ELF-1 (cell line): ENCODE measurements around the gene PRKAG2.

Experiments used
- DNase-seq: peaks from one replicate; pipeline ENCODE4 v3.0.0-alpha.2; 2016; ENCODE audit warnings: low read depth, low spot score

PRKAG2 gene

GRCh38 chr7:151728286-151728660 is 148.6 kb downstream of the PRKAG2 start:
- DNase-seq, result no peak

- DNase-seq, result peak; percentile 86
Measured at GRCh38 chr7:151727579-151728285, 149.2 kb downstream of the PRKAG2 start.

GRCh38 chr7:151726652-151727578 is 150.0 kb downstream of the PRKAG2 start:
- DNase-seq, result no peak

DNA sequence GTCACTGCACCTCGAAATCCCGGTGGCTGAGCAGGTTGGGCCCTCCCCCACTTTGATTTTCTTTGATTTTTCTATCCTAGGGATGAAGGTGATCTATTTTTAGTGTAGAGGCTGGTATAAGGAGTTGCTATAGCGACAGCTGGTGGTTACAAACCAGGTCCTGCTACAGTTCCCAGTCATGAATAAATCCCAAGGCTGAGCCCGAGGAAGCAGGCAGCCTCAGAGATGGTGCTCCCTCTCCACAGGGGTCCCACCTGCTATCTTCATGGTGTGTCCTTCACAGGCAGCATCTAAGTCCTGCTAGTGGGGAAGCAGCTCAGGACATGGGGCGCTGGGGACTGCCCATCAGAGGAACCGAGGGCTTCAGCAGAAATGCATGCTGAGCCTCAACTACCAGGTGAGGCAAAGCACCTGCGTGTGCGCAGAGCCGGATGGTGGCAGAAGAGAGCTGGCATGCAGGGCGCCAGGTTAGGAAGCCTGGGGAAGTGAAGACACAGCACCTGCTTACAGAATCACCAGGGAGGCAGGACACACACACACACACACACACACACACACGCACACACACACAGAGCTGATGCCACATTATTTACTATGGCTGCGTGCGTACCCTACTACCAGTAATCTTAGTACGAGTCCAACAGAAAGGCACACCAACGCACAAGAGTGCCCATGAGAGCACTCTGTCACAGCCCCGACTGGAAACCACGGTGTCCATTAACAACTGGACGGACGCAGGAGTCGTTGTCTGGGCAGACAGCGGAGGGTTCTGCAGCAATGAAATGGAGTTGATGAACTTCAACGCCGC is 150.9 kb downstream of the PRKAG2 start:
- DNase-seq, result no peak

DNA sequence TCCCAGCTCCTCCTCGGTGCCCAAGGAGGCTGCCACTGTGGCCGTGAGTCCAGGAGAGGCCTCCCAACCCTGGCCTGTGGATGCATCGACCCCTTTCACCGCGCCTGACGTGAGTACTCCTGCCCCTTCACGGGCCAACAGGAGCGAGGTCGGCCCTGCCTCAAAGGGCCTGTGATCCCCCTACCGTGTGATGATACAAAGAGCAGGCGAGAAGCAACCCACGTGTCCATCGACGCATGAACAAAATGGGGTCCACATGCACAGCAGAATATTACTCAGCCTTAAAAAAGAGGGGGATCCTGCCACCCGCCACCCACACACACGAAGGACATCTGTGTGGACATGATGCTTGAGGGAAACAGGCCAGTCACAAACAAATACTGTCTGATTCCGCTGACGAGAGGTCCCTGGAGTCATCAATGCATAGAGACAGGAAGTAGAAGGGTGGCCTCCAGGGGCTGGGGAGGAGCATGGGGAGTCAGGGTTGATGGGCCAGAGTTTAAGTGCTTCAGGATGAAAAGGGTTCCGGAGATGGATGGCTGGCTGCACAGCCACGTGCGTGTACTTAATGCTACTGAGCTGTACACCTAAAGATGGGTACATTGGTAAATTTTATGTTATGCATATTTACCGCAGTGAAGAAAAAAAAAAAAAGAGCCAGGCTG is 151.9 kb downstream of the PRKAG2 start:
- DNase-seq, result no peak

DNA sequence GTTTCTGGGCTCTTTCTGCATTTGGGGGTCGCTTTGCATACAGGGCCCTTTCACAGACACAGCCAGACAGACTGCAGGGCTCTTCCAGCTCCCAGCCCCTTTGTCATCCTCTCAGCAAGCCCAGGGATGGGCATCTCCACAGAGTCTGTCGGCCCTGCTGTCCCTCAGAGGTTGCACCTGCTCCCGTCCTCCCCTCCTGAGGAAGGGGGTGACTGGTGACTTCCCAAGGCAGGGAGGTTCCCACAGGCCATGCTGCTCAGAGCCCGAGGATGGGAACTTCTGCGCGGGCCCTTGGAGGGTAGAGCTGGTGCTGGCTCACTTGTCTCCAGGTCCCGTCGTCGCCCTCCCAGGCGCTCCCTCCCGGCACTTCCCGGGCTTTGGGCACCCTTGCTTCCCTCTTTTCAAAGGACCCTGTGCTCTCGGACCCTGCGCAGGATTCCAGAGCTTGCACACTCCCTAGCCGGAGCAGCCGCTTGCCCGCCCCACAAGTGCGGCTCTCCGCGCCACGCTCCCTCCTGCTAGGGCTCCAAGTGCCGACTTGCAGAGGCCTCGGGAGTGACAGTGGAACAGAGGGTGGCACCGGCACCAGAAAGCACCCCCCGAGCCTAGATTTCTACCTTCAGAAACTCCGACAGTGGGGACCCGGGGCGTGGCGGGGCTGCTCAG is 152.5 kb downstream of the PRKAG2 start:
- DNase-seq, result no peak

DNA sequence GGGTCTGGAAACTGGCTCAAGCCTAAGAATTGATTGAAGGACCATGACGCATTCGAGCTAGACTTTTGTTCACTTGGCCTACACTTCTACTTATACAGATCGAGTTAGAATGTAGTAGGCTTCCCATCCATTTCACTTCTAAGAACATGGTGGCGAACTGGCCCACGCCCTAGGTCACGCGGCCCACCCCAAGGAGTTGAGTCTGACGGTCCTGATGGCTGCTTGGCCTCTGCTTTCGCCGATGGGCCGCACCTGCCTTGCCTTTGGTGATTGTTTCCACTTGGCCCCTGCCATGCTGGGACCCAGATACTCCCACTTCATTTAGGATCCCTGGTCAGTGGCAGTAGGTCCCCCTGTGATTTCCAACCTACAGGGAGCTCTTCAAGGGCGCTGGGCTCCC is 153.6 kb downstream of the PRKAG2 start:
- DNase-seq, result no peak

GRCh38 chr7:151722533-151722932 is 154.4 kb downstream of the PRKAG2 start:
- no peak for DNase-seq

GRCh38 chr7:151721694-151722093 is 155.2 kb downstream of the PRKAG2 start:
- no peak for DNase-seq

DNA sequence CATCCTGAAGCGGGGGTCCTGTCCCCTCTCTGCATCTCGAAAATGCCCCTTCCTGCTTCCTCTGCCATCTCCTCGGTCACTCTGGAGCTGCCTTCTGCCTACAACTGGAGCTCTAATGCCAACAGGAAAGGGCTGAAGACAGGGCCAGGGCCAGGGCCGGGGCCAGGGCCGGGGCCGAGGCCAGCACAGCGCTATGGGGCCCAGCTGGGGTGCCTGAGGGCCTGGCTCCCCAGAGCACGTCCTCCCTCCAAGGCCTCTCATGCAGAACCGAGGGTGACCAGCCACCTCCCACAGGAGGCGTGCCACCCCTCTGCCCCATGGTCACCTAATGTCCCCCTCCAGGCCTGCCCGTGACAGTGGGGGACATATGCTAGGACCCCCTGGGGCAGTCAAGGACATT is 155.7 kb downstream of the PRKAG2 start:
- no peak for DNase-seq

GRCh38 chr7:151720280-151720679 is 156.6 kb downstream of the PRKAG2 start:
- DNase-seq, result no peak

DNA sequence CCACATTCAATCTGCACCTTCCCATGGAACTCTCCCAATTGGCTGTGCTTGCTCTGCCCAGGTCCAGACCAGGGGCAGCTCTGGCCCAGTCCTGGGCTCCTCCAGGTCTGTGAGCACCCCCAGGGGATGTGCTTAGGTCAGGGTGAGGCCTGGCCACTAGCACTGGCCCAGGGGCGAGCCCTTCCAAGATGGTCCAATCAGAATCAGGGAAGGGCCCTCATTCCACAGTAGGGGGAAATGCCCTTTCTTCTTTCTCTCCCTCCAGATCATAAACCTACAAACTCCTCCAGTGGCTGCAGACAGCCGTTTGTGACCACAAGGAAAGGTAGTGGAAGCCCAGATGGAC is 157.0 kb downstream of the PRKAG2 start:
- DNase-seq, result peak; percentile 16

DNA sequence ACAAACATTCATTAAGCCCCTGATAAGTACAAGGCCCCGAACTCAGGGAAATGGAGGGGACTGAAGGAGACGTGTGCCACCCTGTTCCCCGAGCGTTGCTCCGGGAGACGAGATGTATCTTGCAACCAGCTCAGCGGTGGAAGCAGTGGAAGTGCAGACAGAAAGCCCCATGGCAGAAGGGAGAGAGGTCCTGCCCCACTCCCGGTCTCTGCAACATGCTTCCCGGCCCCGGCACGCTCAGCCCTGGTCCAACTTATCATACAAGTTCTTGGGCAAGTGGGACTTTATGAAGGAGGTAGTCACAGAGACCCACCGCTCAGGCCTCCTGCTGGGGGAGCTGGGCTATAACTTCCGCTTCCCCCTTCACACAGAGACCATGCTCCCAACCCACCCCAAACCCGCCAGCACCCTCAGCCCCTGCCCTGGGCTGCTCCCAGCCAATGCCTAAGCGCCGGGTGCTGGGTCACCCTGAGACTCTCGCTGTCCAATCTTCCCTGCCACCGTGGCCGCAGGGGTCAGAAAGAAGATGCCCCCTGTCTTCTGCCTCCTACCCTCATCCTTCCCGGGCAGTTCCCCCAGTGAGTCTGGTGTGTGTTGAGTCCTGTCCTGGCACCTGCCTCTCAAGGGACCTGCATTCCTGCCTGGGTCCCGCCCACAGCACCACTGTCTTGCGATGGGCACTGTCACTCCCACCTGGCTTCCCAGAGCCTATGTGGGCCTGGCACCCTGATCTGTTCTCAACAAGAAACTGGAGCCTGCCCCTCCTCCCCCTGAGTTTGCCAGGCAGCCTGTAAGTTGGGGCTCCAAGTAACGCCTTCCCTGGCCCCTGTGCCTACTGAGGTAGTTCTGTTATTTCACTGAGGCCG is 157.7 kb downstream of the PRKAG2 start:
- no peak for DNase-seq

DNA sequence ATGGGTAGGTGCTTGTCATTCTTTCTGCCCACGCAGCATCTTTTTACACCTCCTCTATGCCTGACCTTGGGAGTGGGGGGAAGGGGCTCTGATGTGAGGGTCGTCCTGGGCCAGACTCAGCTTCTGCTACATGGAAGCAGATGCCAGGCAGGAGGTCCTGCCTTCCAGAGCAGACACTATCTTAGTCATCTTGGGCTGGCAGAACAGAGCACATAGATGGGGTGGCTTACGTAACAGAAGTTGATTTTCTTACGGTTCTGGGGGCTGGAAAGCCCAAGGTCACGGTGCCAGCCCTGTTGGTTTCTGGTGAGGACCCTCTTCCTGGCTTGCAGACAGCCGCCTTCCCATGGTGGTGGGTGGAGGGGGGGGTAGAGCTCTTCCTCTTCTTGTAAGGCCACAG is 159.0 kb downstream of the PRKAG2 start:
- no peak for DNase-seq

DNA sequence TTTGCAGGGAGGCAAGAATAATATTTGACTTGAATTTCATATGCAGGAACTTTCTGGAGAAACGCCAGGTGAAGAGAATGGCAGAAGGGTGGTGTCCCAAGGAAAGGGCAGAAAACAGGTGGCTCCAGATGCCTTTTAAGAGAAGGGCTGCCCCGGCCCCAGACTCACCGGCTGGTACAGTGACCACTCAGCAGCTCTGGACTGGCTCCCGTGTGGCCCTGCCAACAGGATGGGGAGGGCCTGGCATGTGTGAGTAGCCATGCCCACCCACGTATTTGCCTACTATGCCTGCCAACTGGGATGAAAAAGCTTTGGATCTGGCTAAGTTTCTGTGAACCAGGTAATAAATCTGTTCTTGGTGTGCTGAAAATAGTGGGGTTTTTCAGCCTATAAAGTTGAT is 159.5 kb downstream of the PRKAG2 start:
- DNase-seq, result no peak

GRCh38 chr7:151716323-151716722 is 160.6 kb downstream of the PRKAG2 start:
- DNase-seq, result no peak

DNA sequence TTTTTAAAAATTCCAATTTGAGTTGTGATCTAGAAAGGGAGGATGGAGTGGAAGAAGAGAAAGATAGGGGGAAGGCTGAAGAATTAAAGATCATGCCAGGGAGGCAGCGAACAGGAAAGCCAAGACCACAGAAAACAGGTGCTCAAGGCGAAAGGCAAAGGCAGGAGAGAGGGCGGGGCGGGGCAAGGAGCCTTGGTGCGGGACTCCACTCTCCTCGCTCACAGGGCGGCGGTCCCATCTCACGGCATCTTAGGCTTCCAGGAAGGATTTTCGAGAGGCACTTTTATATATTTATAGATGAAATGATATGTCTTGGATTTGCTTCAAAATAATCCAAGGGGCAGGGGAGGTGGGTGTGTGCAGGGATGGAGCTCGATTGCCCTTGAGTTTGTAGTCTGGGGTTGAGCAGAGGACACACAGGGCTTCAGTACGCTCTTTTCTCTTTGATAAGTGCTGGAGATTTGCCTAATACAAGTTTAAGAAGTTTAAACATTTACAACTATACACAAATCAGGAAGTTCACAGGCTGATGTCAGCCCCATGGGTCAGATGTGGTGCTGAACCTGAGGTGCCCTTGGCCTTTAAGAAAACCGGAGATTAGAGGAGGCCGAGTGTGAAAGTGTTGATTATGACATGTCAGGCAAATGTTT is 161.1 kb downstream of the PRKAG2 start:
- no peak for DNase-seq

DNA sequence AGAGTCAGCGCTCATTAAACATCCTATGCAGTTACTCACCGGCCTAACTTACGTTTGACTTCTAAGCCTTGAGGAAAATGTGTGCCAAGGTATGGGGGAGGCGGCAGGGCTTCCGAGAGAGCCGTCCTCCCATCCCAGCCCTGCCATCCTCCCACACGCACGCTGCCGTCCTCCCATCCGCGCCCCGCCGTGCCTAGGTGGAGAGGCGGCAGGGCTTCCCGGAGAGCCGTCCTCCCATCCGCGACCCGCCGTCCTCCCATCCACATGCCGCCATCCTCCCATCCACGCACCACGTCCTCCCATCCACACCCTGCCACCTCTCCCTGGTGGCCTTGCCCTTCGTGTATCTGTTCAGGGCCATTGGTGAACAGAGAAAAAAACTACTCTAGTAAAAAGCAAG is 162.7 kb downstream of the PRKAG2 start:
- DNase-seq, result no peak

- DNase-seq, result no peak
Measured at GRCh38 chr7:151712810-151713125, 164.1 kb downstream of the PRKAG2 start.
